CD4-positive, alpha-beta T cell (primary cell): ENCODE results near the gene SNRPD3. TPM values are rescaled to one million over a fixed set of nuclear protein-coding genes. Genes with fewer than 3 reads are reported as not detected.

ENCODE experiments used
- ATAC-seq: fragments of 200-7000 bp; cut with Tn5 transposase; one replicate; pipeline ENCODE4 v1.10.0; 2022; ENCODE audit warnings: mild to moderate bottlenecking; ENCODE audit not compliant: poor library complexity
- CTCF ChIA-PET: fragments of 350-600 bp; sonication (Branson Sonifier 250); formaldehyde crosslinking; loops from one replicate; lab custom pipeline; 2021; ENCODE audit warnings: antibody characterized with exemption, inconsistent platforms; lab: Charles Lee
- POLR2A ChIA-PET: fragments of 350-600 bp; sonication (Branson Sonifier 250); formaldehyde crosslinking; loops from one replicate; lab custom pipeline; 2021; ENCODE audit warnings: antibody characterized with exemption, inconsistent platforms; lab: Charles Lee
- DNase-seq, 14 experiments: peaks; one replicate each; pipeline ENCODE4 v3.0.0-alpha.2; 2013 to 2020; ENCODE audit warnings: mixed read lengths in 2 of 14
- H3K27ac ChIP-seq, 2 donors: one replicate each; pipeline versions ENCODE4 v1.5.1 to v1.7.0; 2013; ENCODE audit warnings: low read length in 2 of 2, low read depth in 1 of 2, mild to moderate bottlenecking in 1 of 2
- H3K27me3 ChIP-seq, 2 experiments: 1 replicate in 1 of 2; 2 replicates in 1 of 2; pipeline versions ENCODE4 v1.6.1 to v1.7.0; 2013; ENCODE audit warnings: low read length in 2 of 2, control low read depth in 1 of 2, mild to moderate bottlenecking in 1 of 2, moderate library complexity in 1 of 2; ENCODE audit not compliant: insufficient read depth in 2 of 2, control insufficient read depth in 1 of 2
- H3K36me3 ChIP-seq: one replicate; pipeline ENCODE4 v1.6.1; 2013; ENCODE audit warnings: low read length, control low read depth; ENCODE audit not compliant: insufficient read depth
- H3K4me1 ChIP-seq: one replicate; pipeline ENCODE4 v1.6.1; 2013; ENCODE audit warnings: low read length, control low read depth; ENCODE audit not compliant: insufficient read depth
- H3K4me3 ChIP-seq: one replicate; pipeline ENCODE4 v1.5.1; 2013; ENCODE audit warnings: mild to moderate bottlenecking, low read length, moderate library complexity
- H3K9me3 ChIP-seq, 2 experiments: 1 replicate in 1 of 2; 2 replicates in 1 of 2; pipeline versions ENCODE4 v1.6.1 to v1.7.0; 2013; ENCODE audit warnings: low read length in 2 of 2, mild to moderate bottlenecking in 2 of 2, control low read depth in 1 of 2, moderate library complexity in 1 of 2; ENCODE audit not compliant: control insufficient read depth in 1 of 2, insufficient read depth in 1 of 2
- H3K27ac Mint-ChIP-seq: one replicate; pipeline ENCODE4 v1.8.0; 2020; ENCODE audit warnings: mixed read lengths
- H3K27me3 Mint-ChIP-seq: one replicate; pipeline ENCODE4 v1.8.0; 2021; ENCODE audit warnings: mixed read lengths
- H3K36me3 Mint-ChIP-seq: one replicate; pipeline ENCODE4 v1.8.0; 2021; ENCODE audit warnings: low read depth, mixed read lengths
- H3K4me1 Mint-ChIP-seq: one replicate; pipeline ENCODE4 v1.8.0; 2021; ENCODE audit warnings: low read depth, mixed read lengths
- H3K4me3 Mint-ChIP-seq: one replicate; pipeline ENCODE4 v1.8.0; 2020; ENCODE audit warnings: mild to moderate bottlenecking, mixed read lengths
- H3K9me3 Mint-ChIP-seq: one replicate; pipeline ENCODE4 v1.8.0; 2020; ENCODE audit warnings: mixed read lengths
- intact Hi-C, 2 experiments: fragments of 100-400 bp; cut with DNase I in 1 of 2; cut with micrococcal nuclease in 1 of 2; formaldehyde crosslinking; loops; one replicate each; pipeline versions ENCODE4 v1.15.1 to v1.9.0; 2023 to 2025; cut with DNase I, micrococcal nuclease
- total RNA-seq, 174 experiments: library from RNA in 2 of 174; stranded (reverse) in 2 of 174; gene quantifications; one replicate each; pipeline ENCODE4 v1.2.3 and lab custom pipeline; 2021 to 2026
- TF ChIP-seq, protein P1 (sequence below): fragments of 200-600 bp; IDR thresholded peaks from one replicate; pipeline ENCODE4 v1.8.0; 2022; ENCODE audit warnings: antibody characterized with exemption, mild to moderate bottlenecking

Gene SNRPD3
- total RNA-seq, 2 experiments from 2014 or later = 31.0 to 31.5 TPM

DNA sequence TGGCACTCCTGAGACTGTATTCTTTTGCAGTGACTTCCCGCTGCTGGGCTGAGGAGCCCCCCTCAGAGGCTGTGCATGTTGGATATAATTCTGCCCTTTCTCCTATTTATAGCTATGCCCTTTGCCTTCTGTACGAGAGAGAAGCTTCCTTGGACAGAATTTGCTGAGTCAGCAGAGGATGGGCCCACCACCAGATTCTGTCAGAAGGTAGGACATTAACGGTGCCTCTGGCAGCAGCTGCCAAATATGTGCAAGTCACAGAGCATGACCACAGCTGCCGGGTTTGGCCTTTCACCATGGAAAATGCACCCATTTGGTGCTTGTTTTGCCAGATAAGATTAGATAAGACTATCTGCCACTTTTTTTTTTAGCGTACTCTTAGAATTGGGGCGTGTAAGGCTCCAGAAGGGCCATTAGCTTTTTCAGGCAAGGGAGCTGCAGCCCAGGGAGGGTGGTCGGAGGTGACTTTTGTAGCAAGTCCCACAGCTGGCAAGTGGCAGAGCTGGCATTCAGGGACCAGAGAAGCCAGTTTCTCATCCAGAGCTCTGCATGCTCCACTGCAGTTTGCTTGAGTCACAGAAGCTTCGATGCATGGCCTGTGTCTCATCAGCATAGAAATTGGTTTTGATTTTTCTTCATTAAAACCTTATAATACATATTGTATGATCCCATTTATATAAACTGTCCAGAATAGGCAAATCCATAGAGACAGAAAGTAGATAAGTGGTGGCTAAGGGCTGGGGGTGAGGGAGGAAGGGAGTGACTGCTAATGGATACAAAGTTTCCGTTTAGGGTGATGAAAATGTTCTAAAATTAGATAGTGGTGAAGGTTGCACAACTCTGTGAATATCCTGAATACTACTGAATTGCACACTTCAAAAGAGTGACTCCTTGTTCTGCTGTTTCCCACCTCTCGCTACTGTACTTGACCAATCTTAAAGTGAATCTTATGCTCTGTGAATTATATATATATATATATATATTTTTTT is 44.9 kb upstream of the SNRPD3 start:
- TF ChIP-seq, protein P1, sequence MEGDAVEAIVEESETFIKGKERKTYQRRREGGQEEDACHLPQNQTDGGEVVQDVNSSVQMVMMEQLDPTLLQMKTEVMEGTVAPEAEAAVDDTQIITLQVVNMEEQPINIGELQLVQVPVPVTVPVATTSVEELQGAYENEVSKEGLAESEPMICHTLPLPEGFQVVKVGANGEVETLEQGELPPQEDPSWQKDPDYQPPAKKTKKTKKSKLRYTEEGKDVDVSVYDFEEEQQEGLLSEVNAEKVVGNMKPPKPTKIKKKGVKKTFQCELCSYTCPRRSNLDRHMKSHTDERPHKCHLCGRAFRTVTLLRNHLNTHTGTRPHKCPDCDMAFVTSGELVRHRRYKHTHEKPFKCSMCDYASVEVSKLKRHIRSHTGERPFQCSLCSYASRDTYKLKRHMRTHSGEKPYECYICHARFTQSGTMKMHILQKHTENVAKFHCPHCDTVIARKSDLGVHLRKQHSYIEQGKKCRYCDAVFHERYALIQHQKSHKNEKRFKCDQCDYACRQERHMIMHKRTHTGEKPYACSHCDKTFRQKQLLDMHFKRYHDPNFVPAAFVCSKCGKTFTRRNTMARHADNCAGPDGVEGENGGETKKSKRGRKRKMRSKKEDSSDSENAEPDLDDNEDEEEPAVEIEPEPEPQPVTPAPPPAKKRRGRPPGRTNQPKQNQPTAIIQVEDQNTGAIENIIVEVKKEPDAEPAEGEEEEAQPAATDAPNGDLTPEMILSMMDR = no peak

DNA sequence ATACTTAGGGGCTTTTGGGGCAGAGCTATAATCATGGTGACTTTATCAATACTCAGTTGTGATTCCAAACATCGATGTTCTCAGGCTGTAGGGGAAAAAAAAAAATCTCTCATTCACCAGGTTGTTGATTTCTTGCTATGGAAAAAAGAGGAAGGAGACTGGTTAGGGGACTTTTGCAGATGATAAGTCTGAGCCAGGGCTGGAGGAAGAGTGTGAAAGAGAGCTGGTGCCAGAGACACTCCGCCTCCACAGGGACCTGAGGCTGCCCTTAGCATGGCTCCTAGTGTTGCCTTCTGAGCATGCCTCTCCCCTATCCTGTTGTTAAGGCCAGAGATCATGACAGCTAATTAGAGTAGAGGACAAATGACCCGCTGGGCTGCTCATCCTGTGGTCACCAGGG is 43.8 kb upstream of the SNRPD3 start:
- H3K4me3 ChIP-seq = no peak overlapping the region
- H3K4me1 ChIP-seq = no peaks in the 10 kb centered on the region
- CTCF ChIA-PET = no interaction called here

More for the DNA sequence above, 44.9 kb upstream of the SNRPD3 start:
- no peaks in the 10 kb centered on the region for H3K4me1 ChIP-seq
- ChIA-PET POLR2A (no interaction called here), CTCF (no interaction called here)
- no peak overlapping the region for H3K4me3 ChIP-seq
- intact Hi-C loops = no loop called here
- H3K27ac ChIP-seq = no peak overlapping the region
- Mint-ChIP-seq H3K4me3 (no peak overlapping the region), H3K9me3 (no peaks in the 10 kb centered on the region), H3K27me3 (no peaks in the 10 kb centered on the region), H3K27ac (no peak overlapping the region), H3K4me1 (no peaks in the 10 kb centered on the region), H3K36me3 (no peaks in the 10 kb centered on the region)
- DNase-seq (peak in 3 of 14 experiments; percentile 16 to 51 (median 42)), ATAC-seq (no peak)
- H3K36me3 ChIP-seq = no peaks in the 10 kb centered on the region
- H3K9me3 ChIP-seq = no peaks in the 10 kb centered on the region
- peaks cover 0 to 4% of the 10 kb centered on the region in 2 experiments for H3K27me3 ChIP-seq

DNA sequence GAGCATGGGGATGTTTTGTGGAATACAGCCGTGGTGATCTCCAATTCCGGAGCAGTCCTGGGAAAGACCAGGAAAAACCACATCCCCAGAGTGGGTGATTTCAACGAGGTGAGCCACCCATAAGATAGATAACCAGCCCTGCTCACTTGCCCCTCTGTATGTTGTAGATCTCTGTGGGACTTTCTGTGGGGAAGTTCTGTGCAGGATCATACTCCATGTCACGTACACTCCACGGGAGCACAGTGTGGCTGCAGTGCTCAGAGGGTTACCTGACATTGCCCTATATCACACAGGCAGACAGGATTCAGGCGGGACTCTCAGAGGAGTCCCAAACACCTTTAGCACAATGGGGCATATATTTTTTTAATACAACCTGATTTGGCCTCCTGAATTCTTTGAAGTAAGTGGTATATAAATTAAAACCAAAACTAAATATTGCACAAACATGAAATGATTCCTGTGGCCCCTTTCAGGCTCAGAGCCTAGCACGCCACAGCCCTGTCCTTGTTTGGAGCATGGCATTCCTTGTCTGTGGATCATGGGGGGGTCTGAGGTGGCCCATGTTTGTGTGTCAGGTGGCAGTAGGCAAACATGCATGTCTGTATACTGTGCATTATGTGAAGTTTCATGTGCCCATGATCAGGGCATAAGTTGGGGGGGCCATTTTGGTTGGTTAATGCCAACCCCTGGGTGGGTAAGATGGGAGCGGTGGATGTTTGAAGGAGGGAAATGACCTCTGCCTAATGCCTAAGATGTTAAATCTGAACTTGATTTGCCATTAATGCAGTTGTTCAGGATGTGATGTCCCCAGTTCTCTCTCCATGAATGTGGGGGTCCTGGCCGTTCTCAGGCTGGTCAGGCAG is 42.2 kb upstream of the SNRPD3 start:
- H3K27me3 ChIP-seq = peaks cover 0 to 4% of the 10 kb centered on the region in 2 experiments
- H3K27ac ChIP-seq = no peak overlapping the region
- no peak overlapping the region for H3K4me3 ChIP-seq
- Mint-ChIP-seq H3K4me3 (no peak overlapping the region), H3K9me3 (no peaks in the 10 kb centered on the region), H3K36me3 (no peaks in the 10 kb centered on the region), H3K4me1 (no peaks in the 10 kb centered on the region), H3K27ac (no peak overlapping the region), H3K27me3 (no peaks in the 10 kb centered on the region)
- intact Hi-C loops = no loop called here
- H3K36me3 ChIP-seq = no peaks in the 10 kb centered on the region
- no peaks in the 10 kb centered on the region for H3K4me1 ChIP-seq
- CTCF ChIA-PET = no interaction called here
- DNase-seq = no peak
- no peaks in the 10 kb centered on the region for H3K9me3 ChIP-seq
- TF ChIP-seq, protein P1 = no peak
- POLR2A ChIA-PET = no interaction called here
- no peak for ATAC-seq

More for the DNA sequence above, 43.8 kb upstream of the SNRPD3 start:
- ATAC-seq (no peak), DNase-seq (peak in 2 of 14 experiments; percentile 48 to 58)
- TF ChIP-seq, protein P1 = no peak
- Mint-ChIP-seq H3K4me1 (no peaks in the 10 kb centered on the region), H3K36me3 (no peaks in the 10 kb centered on the region), H3K27ac (no peak overlapping the region), H3K9me3 (no peaks in the 10 kb centered on the region), H3K27me3 (no peaks in the 10 kb centered on the region), H3K4me3 (no peak overlapping the region)
- H3K27me3 ChIP-seq = peaks cover 0 to 4% of the 10 kb centered on the region in 2 experiments
- H3K27ac ChIP-seq = no peak overlapping the region
- intact Hi-C loops = no loop called here
- no peaks in the 10 kb centered on the region for H3K9me3 ChIP-seq
- H3K36me3 ChIP-seq = no peaks in the 10 kb centered on the region
- POLR2A ChIA-PET = no interaction called here
